Hepatocyte (in vitro differentiated cells): ENCODE results near the gene CACNA1C.

Source experiments
- EZH2 ChIP-seq: fragments of 200-600 bp; sonication (generic); IDR thresholded peaks from 2 replicates; pipeline ENCODE4 v1.6.1; 2016; ENCODE audit warnings: antibody characterized with exemption, mild to moderate bottlenecking, borderline replicate concordance
- EZH2phosphoT487 ChIP-seq: fragments of 200-600 bp; sonication (generic); IDR thresholded peaks from one replicate; pipeline ENCODE4 v1.6.1; 2018; ENCODE audit warnings: antibody characterized with exemption, mild to moderate bottlenecking, low read depth, moderate library complexity; ENCODE audit not compliant: unreplicated experiment, severe bottlenecking
- TF ChIP-seq, protein P1 (sequence below): fragments of 200-600 bp; sonication (generic); IDR thresholded peaks from 2 replicates; pipeline ENCODE4 v1.5.1; 2016; ENCODE audit warnings: antibody characterized with exemption, mild to moderate bottlenecking; ENCODE audit not compliant: poor library complexity

- TF ChIP-seq EZH2phosphoT487 = no peak
- TF ChIP-seq, protein P1, sequence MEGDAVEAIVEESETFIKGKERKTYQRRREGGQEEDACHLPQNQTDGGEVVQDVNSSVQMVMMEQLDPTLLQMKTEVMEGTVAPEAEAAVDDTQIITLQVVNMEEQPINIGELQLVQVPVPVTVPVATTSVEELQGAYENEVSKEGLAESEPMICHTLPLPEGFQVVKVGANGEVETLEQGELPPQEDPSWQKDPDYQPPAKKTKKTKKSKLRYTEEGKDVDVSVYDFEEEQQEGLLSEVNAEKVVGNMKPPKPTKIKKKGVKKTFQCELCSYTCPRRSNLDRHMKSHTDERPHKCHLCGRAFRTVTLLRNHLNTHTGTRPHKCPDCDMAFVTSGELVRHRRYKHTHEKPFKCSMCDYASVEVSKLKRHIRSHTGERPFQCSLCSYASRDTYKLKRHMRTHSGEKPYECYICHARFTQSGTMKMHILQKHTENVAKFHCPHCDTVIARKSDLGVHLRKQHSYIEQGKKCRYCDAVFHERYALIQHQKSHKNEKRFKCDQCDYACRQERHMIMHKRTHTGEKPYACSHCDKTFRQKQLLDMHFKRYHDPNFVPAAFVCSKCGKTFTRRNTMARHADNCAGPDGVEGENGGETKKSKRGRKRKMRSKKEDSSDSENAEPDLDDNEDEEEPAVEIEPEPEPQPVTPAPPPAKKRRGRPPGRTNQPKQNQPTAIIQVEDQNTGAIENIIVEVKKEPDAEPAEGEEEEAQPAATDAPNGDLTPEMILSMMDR = no peak
- no peak for TF ChIP-seq EZH2
Observed at GRCh38 chr12:2560356-2560755, 507.6 kb downstream of the CACNA1C start.
